Parathyroid adenoma (tissue), 2 donors: ENCODE results near the gene NODAL.

Source experiments
- H2AFZ ChIP-seq: fragments of 300-600 bp; sonication (generic); one replicate; pipeline ENCODE4 v1.7.0; 2017; ENCODE audit warnings: antibody characterized with exemption, mild to moderate bottlenecking
- H3K27ac ChIP-seq: fragments of 300-600 bp; sonication (generic); one replicate; pipeline ENCODE4 v1.7.0; 2017
- H3K27me3 ChIP-seq: fragments of 300-600 bp; sonication (generic); one replicate; pipeline ENCODE4 v1.7.0; 2017; ENCODE audit warnings: low read length; ENCODE audit not compliant: control insufficient read depth, insufficient read depth
- H3K36me3 ChIP-seq: fragments of 300-600 bp; sonication (generic); one replicate; pipeline ENCODE4 v1.7.0; 2017; ENCODE audit warnings: low read length; ENCODE audit not compliant: control insufficient read depth, insufficient read depth
- H3K4me1 ChIP-seq: fragments of 300-600 bp; sonication (generic); one replicate; pipeline ENCODE4 v1.7.0; 2017; ENCODE audit warnings: control low read depth
- H3K4me2 ChIP-seq: fragments of 300-600 bp; sonication (generic); one replicate; pipeline ENCODE4 v1.7.0; 2017; ENCODE audit warnings: low read length
- H3K4me3 ChIP-seq: fragments of 300-600 bp; sonication (generic); one replicate; pipeline ENCODE4 v1.7.0; 2017; ENCODE audit warnings: low read depth, low read length
- H3K79me2 ChIP-seq: fragments of 300-600 bp; sonication (generic); one replicate; pipeline ENCODE4 v1.7.0; 2017; ENCODE audit warnings: control low read depth
- H3K9ac ChIP-seq: fragments of 300-600 bp; sonication (generic); one replicate; pipeline ENCODE4 v1.7.0; 2017; ENCODE audit warnings: mild to moderate bottlenecking
- H3K9me3 ChIP-seq: fragments of 300-600 bp; sonication (generic); one replicate; pipeline ENCODE4 v1.7.0; 2017; ENCODE audit warnings: low read length; ENCODE audit not compliant: control insufficient read depth
- TF ChIP-seq, protein P1 (sequence below): fragments of 300-600 bp; sonication (generic); IDR thresholded peaks from one replicate; pipeline ENCODE4 v1.7.0; 2017; ENCODE audit warnings: antibody characterized with exemption, mild to moderate bottlenecking
- donor health status: primary hyperparathyroidism.

Gene NODAL

DNA sequence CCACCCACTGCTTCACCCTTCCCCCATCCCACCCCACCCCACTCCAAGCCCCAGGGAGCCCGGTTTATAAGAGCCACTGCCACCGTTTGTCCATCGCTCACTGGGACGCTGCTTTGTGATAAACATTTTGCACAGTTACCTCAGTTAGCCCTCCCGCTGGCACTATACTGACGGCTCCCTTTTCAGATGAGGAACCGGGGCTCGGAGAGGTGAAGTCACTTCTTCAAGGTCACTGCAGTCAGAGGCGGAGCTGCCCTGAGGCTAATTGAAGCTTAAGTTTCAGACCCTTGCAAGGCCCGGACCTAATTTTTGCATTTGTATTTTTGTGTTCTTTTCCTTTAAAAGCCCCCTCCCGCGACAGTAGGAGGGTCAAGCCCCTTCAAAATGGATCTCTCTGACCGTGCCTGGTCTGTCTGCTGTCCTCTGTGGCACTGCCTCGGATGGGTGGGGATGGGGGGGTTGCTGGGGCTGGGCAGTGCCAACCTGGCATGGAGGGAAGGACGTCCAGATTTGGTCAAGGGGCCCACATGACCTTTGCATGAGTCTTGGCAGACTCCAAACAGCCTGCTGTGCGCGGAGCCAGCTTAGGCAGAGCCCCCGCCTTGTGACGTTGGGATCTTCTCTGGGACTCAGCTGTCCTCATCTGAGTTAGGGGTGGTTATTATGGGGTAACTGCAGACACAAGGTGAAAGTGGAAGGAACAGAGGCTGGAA, 17.7 kb upstream of the NODAL start:
- Histone ChIP-seq H2AFZ (no peak overlapping the region), H3K4me1 (peaks cover 3% of the 10 kb centered on the region), H3K27me3 (no peaks in the 10 kb centered on the region), H3K27ac (no peak overlapping the region), H3K36me3 (no peaks in the 10 kb centered on the region), H3K4me3 (no peak overlapping the region), H3K79me2 (no peaks in the 10 kb centered on the region), H3K4me2 (no peak overlapping the region), H3K9me3 (no peaks in the 10 kb centered on the region), H3K9ac (no peak overlapping the region)
- TF ChIP-seq, protein P1, sequence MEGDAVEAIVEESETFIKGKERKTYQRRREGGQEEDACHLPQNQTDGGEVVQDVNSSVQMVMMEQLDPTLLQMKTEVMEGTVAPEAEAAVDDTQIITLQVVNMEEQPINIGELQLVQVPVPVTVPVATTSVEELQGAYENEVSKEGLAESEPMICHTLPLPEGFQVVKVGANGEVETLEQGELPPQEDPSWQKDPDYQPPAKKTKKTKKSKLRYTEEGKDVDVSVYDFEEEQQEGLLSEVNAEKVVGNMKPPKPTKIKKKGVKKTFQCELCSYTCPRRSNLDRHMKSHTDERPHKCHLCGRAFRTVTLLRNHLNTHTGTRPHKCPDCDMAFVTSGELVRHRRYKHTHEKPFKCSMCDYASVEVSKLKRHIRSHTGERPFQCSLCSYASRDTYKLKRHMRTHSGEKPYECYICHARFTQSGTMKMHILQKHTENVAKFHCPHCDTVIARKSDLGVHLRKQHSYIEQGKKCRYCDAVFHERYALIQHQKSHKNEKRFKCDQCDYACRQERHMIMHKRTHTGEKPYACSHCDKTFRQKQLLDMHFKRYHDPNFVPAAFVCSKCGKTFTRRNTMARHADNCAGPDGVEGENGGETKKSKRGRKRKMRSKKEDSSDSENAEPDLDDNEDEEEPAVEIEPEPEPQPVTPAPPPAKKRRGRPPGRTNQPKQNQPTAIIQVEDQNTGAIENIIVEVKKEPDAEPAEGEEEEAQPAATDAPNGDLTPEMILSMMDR: no peak

DNA sequence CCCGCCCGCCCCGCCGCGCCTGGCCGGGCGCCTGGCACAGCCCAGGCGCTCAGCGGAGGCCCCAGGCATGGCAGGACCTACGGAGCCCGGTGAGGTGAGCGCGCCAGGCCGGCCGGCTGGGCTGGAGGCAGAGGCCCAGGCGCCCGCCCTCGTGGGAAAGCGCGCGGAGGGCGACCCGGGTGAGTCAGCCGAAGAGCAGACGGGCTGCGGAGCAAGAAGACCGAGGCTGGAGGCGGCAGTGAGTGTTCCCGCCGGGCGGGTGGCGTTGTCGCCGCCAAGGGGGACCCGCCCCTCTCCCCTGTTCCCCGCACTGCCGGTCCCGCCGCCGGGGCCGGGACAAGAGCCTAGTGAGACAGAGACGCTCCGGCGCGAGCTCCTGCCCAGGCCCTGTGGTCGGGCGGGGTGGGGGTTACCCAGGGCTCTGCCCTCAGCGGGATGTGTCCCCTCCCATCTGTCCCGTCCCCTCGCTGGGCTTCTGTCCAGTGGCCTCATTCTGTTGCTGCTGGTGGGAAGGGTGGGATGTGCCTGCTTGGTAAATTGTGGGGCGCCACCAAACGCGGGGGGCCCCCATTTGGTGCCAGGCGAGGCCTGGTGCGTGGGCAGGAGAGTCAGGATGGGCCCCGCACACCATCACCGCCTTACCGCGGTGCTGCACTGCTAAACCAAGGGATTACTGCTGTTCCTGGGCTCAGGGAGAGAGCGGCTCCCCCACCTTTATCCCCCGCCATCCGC, 17.0 kb upstream of the NODAL start:
- peaks cover 3% of the 10 kb centered on the region for H3K4me1 ChIP-seq
- no peaks in the 10 kb centered on the region for H3K36me3 ChIP-seq
- peak overlapping the region; percentile 97 for H2AFZ ChIP-seq
- TF ChIP-seq, protein P1: no peak
- no peak overlapping the region for H3K9ac ChIP-seq
- H3K4me3 ChIP-seq: peak overlapping the region; percentile 16
- H3K79me2 ChIP-seq: no peaks in the 10 kb centered on the region
- H3K27me3 ChIP-seq: no peaks in the 10 kb centered on the region
- H3K9me3 ChIP-seq: no peaks in the 10 kb centered on the region
- no peak overlapping the region for H3K27ac ChIP-seq
- peak overlapping the region; percentile 75 for H3K4me2 ChIP-seq

DNA sequence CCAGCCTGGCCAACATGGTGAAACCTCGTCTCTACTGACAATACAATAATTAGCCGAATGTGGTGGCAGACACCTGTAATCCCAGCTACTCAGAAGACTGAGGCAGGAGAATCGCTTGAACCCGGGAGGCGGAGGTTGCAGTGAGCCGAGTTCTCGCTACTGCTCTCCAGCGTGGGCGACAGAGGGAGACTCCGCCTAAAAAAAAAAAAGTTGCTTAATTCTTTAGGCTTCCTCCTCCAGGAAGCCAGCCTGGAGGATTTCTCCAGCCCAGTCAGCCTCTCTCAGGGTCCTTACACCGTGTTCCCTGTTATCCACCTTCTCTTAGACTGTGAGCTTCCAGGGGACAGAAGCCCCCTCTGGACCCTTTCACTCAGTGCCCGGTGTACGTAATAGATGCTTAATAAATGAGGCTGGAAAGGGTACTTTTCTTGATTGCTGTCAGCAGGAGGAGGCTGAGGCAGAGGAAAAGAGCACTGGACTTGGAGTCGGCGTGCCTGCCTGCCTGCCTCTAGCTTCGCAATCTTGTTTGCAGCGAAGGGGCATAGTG, 16.4 kb upstream of the NODAL start:
- Histone ChIP-seq H3K9me3 (no peaks in the 10 kb centered on the region), H3K79me2 (no peaks in the 10 kb centered on the region), H3K4me2 (peak overlapping the region; percentile 75), H3K27me3 (no peaks in the 10 kb centered on the region), H3K9ac (no peak overlapping the region), H3K36me3 (no peaks in the 10 kb centered on the region), H3K4me3 (no peak overlapping the region), H3K27ac (no peak overlapping the region), H2AFZ (peak overlapping the region; percentile 97), H3K4me1 (peaks cover 3% of the 10 kb centered on the region)
- TF ChIP-seq, protein P1: no peak

DNA sequence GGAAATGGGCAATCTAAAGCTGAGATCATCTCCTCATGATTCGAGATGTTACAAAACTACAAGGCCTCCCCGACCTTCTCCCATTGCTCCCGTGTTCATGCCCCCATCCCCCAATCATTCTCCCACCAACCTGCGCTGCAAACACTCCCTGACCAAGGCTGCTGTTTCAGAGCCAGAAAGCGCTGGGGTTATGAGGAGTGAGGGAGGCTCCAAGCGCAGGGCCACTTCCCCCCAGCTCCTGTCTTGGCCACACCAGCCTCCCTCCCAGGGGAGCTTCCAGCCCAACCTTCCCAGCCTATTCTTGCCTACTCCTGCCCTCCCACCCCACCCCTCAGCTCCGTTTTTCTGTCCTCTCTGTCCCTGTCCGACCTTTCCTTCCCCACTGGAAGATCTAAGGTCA, 14.7 kb upstream of the NODAL start:
- Histone ChIP-seq H3K4me2 (no peak overlapping the region), H3K79me2 (no peaks in the 10 kb centered on the region), H3K9ac (no peak overlapping the region), H3K36me3 (no peaks in the 10 kb centered on the region), H3K4me3 (no peak overlapping the region), H3K9me3 (no peaks in the 10 kb centered on the region), H2AFZ (no peak overlapping the region), H3K27ac (no peak overlapping the region), H3K27me3 (no peaks in the 10 kb centered on the region), H3K4me1 (peaks cover 3% of the 10 kb centered on the region)
- TF ChIP-seq, protein P1: no peak
